ENCODE data around the gene SLC25A24. TPM values are rescaled to one million over a fixed set of nuclear protein-coding genes. Genes with fewer than 3 reads are reported as not detected.

SLC25A24 gene
- total RNA-seq, 1 donor = 12.7 TPM

DNA sequence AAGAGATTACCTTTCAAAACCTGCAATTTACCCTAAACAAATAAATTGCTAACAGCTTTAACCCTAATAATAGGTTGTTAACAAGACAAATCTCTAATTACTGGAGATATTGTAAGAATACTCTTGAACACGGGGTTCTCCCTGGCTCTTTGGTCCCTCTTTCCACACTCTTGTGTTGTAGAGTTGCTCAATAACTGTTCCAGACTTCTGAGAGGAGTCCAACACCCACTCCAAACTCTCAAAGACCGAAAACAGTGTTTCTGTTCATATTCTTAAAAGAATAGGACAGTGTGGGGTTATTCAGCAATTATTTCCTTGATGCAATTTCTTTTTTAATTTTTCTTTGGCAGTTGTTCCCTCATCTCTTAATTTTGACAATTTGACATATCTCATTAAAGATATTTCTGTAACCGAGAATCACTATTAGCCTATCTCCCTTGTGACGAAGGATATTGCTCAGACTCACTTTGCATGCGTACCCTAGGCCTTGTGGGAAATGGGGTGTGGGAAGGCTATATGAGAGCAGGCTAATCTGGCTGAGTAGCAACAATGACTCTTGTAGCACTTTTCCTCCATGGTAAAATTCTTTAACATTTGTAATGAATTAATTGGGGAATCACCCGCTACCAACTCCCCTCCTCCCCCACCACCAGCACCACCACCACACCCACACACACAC lies 90.7 kb downstream of the SLC25A24 start:
- DNase-seq (ENCODE audit: low read depth in 2 of 3, low spot score in 2 of 3) = no peak

- DNase-seq (ENCODE audit: low read depth in 2 of 3, low spot score in 2 of 3) = no peak
Observed at GRCh38 chr1:108108119-108108518, 92.0 kb downstream of the SLC25A24 start.

GRCh38 chr1:108107658-108108057 lies 92.5 kb downstream of the SLC25A24 start:
- peak in 2 of 3 donors; percentile 72 to 79 for DNase-seq (ENCODE audit: low read depth in 2 of 3, low spot score in 2 of 3)

GRCh38 chr1:108106775-108107174 lies 93.4 kb downstream of the SLC25A24 start:
- no peak for DNase-seq (ENCODE audit: low read depth in 2 of 3, low spot score in 2 of 3)

DNA sequence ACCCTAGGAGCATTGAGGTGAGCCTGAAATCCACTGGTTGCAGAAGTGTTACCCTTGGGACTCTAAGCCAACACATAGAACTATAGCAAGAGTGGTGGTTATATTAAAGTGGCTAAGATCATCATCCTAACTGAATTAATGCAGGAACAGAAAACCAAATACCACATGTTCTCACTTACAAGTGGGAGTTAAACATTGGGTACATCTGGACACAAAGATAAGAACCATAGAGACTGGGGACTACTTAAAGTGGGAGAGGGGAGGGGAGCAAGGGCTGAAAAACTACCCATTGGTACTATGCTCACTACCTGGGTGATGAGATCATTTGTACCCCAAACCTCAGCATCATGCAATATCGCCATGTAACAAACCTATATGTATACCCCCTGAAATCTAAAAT lies 100.0 kb downstream of the SLC25A24 start:
- no peak for DNase-seq (ENCODE audit: low read depth in 2 of 3, low spot score in 2 of 3)

DNA sequence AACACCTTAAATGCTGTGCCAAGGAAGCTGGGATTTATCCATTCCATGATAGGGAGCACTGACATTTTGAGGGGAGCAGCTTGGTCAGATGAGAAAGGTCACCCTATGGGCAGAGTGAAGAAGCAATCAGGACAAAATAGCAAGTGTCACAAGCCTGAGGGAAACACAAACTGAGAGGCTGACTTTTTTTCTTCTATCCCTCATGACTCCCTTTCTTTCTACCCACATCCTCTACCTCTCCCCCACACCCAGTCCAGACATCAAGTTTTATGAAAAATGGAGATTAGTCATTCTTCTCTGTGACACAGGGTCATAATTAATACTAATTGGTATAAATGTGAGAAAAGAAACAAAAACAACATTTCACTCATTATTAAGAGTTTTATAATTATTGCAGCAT lies 103.1 kb downstream of the SLC25A24 start:
- no peak for DNase-seq (ENCODE audit: low read depth in 2 of 3, low spot score in 2 of 3)

DNA sequence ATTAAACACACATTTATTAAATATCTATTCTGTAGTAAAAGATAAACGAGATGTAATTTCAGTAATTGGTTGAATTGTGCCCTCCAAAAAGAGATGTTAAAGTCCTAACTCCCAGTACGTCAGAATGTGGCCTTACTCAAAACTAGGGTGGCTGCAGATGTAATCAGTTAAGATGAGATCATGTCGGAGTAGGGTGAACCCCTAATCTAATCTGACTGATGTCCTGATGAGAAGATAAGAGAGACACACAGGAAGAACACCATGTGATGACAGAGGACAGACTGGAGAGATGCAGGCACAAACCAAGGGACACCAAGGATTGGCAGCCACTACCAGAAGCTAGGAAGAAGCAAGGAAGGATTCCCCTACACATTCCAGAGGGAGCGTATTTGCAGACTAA lies 104.1 kb downstream of the SLC25A24 start:
- DNase-seq (ENCODE audit: low read depth in 2 of 3, low spot score in 2 of 3) = no peak

DNA sequence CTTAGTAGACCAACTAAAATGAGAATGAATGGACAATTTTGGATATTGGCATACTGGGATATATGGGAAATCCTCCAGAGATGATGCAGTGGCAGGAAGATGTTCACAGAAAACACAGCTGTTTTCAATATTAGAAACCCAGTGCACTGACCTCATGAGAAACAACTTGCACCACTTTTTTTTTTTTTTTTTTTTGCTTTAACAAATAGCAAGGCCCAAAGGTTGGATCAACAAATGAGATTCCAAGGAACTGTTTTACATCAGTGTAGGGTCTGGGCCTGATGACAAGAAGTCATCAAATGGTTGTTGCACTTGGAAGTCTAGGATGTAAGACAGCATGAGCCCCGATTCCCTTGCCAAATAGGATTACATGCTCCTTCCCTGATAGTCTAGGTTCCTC lies 110.7 kb downstream of the SLC25A24 start:
- no peak for DNase-seq (ENCODE audit: low read depth in 2 of 3, low spot score in 2 of 3)

DNA sequence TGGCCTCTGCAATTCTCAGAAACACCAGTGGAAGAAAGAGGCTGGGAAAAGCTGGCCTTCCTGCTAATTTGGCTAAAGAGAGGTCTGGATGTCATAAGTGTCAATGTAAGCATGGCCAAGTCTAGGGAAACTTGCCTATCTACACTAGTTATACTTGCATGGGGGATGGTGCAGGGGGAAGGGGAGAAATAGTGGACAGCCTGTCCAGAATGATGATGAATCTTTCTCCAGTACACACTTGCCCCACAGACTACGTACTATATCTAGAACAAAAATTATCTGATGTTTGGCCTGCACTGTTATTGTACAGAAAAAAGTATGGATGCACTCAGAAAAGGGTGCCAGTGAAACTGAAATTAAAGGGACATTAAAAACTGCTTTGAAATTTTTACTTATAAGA lies 114.5 kb downstream of the SLC25A24 start:
- no peak for DNase-seq (ENCODE audit: low read depth in 2 of 3, low spot score in 2 of 3)

- DNase-seq (ENCODE audit: low read depth in 2 of 3, low spot score in 2 of 3) = no peak
Observed at GRCh38 chr1:108084866-108085477, 115.2 kb downstream of the SLC25A24 start.

Other genes with a start within 250 kb of the SLC25A24 start
- 30.7 TPM for gene VAV3, start 235.2 kb downstream of the SLC25A24 start, total RNA-seq
- gene NBPF4, start 43.7 kb upstream of the SLC25A24 start, total RNA-seq = 0.27 TPM
- gene NBPF6, start 250.0 kb upstream of the SLC25A24 start, total RNA-seq = under 0.01 TPM